GM21381 (cell line): ENCODE results near the gene TBCD.

ENCODE experiments used
- ATAC-seq: cut with Tn5 transposase; IDR thresholded peaks from one replicate; pipeline ENCODE4 v1.9.1; 2021; ENCODE audit warnings: mild to moderate bottlenecking, moderate library complexity; ENCODE audit not compliant: unreplicated experiment

The TBCD gene

DNA sequence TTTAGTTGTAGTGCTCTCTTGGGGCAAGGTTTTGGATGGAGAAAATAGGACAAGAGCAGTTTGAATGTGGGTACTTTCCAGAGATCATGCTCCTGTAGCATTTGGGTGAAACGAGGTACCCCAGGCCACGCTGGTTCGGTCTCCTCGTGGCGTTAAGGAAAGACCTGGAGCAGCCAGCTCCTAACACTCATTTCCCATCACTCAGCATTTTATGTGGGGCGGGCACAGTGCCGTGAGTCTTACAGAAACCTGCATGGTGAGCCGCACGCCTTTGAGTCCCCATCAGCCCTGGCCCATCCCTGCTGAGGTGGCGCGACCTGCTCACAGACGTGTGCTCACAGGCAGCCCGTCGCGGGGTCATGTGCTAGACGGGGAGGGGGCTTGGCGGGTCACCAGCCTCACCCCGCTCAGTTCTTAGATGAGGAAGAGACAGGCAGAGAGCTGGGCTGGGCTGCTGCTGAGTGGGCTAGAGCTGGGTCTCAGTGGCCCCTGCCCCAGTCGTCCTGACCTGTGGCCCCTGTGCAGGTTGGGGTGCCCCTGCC, 37.3 kb downstream of the TBCD start:
- no peak for ATAC-seq

DNA sequence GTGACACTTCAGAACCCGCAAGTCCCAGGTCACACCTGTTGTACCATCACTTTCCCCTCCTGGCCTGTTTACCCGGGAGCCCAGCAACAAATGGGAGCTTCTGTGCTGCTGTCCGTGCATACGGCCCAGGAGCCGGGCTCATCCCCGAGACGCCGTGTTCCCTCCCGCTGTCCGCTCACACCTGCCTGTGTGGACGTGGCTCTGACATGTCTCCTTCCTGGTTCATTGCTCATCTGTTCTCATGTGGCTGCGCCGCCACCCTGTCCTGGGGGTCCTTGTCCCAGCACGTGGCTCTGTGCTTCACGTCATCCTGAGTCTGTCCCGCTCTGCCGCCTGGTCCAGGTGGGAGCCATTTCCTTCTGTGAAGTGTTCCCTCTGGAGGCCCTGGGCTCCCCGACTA, 37.9 kb downstream of the TBCD start:
- no peak for ATAC-seq

DNA sequence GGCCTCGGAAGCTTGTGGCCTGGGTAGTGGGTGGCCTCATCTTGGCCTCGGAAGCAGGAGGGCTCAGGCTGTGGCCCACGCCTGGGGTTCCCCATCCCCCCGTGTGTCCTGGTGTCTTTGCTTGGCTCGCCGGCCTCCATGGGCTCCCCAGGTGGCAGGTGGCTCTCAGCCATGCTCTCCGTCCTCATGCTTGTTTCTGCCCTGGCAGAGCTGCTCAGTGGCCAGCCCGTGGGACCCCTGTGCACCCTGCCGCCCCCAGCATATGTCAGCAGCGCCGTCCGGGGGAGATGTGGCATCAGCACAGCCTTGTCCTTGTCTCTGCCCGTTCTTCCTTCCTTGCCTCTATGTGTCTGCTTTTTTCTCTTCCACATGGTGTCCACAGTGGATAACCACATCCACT, 38.5 kb downstream of the TBCD start:
- ATAC-seq, result no peak

DNA sequence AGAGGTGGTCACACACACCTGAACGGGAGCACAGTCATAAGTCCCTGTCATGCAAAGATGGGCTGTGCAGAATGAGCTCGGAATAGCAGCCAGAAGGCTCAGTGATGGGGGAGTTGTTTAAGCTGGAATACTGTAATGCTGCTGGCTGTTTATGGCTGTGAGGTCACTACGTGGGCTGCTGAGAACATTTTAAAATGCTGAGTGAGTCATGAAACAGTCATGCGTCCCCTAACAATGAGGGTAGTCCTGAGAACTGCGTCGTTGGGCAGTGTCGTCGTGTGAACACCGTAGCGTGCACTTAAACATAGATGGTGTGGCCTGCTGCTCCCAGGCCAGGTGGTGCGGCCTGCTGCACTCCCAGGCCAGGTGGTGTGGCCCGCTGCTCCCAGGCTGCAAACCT, 39.7 kb downstream of the TBCD start:
- ATAC-seq, result no peak

DNA sequence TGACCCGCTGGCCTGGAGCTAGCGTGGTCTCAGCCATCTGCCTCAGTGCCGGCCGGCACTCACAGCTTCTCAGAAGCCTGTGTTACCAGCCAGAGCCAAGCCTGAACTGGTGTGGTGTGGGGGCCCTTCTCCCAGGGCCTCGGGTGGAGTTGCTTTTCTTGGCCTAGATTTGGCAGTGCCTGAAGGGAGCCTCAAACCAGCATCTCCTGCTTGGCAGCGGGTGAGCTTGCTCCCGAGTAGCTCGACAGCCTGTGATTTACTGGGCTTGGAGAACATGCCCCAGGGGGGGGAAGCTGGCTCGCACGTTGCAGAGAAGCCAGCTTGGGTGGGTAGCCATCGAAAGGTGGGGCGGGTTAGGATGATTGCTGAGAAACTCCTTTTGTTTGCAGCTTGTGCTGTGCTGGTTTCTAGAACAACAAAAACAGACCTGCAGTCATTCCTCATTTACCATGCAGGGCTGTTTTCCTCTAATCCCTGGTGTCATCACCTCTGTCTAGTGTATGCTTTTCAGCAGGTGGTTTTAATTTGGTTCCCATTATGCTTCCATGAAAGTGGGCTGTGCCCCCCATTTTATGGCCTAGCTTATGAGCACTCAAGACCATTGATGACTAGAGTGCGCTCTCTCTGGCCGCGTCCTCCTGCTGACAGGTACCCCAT, 42.2 kb downstream of the TBCD start:
- no peak for ATAC-seq

DNA sequence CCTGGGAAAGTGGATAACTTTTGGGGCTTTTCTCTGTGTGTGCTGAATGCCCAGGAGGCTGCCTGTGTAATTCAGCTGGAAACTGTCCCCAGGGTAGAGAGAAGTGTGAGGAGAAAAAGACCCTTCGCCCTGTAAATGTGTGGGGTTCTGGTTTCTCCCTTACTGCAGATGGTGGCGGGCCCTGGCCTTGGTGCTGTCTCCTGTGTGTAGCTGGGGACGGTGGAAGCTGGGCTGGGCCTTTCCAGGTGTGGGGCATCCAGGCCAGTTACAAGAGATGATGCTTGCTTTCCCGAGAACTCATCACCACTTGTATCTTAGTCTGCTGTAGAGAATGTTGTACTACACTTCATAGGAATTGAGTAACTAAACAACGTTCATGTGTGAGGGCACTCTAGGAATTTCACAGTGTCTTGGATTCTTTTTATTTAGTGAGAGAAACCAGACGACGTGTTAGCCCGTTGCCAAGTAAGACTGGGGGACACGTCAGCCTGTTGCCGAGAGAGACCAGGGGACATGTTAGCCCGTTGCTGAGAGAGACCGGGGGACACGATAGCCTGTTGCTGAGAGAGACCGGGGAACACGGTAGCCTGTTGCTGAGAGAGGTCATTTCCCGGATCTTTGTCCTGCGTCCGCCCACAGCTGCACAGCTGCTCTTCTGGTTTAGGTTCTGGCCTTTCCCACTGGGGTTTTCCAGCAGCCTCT, 43.1 kb downstream of the TBCD start:
- no peak for ATAC-seq

DNA sequence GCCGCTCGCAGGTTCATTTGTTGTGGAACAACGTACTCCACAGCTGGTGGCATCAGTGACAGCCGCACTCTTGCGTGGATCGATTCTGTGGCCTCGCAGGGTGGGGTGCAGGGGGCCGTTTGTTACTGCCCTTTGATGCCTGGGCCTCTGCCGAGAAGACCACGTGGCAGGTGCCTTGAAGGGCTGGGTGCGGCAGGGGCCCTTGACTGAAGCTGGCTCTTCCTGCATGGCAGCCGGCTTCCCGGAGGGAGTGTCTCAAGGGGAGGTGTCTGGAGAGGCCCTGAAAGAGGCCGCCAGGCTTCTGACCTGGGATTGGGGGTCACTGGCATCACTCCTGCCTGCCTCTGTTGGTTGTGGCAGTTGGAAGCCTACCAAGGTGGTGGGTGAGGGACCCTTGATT, 43.8 kb downstream of the TBCD start:
- no peak for ATAC-seq

DNA sequence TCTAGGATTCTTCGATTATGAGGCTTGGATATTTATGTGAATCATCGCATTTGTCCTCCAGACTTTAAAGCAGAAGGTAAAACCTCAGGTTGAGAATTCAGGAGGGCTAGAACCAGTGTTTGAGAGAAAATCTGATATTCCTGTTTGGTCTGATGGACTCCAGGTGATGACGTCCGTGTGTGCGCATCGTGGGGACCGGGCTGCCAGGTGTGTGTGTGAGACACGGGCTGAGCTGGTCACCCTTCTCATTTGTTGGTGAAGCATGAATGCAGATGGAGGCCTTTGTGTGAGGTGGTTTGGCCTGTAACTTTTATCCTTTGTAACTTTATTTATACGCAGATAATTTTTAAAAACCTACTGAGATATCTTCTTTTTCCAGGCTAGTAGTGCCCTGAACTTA, 45.2 kb downstream of the TBCD start:
- no peak for ATAC-seq

DNA sequence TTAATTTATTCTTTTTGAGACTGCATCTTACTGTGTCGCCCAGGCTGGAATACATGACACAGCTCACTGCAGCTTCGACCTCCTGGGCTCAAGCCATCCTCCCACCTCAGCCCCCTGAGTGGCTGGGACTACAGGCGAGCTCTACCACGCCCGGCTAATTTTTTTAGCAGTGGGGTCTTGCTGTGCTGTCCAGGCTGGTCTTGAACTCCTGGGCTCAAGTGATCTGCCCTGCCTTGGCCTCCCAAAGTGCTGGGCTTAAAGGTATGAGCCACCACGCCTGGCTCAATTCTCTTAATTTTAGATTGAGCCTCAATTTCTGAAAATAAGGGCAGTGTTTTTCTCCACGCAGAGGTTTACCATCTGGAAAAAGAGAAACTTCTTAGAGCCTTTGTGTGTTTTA, 46.9 kb downstream of the TBCD start:
- ATAC-seq, result no peak

DNA sequence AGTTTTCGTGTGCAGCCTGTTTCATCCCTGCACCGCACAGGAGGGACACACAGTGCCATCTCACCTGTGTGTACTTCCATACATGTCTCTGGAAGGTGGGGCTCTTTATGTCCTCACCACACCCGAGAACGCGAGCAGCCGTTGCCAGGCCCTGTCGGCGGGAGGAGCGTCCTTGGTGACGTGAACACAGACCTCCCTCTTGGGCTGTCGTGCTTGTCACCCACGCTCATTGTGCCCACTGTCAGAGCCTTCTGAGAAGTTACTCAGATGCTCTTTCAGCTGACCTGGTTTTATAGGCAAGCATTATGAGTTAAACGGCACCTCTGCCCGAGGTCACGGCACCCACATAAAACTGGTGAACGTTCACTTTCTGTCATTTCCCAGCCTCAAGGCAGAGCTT, 47.7 kb downstream of the TBCD start:
- ATAC-seq, result no peak

DNA sequence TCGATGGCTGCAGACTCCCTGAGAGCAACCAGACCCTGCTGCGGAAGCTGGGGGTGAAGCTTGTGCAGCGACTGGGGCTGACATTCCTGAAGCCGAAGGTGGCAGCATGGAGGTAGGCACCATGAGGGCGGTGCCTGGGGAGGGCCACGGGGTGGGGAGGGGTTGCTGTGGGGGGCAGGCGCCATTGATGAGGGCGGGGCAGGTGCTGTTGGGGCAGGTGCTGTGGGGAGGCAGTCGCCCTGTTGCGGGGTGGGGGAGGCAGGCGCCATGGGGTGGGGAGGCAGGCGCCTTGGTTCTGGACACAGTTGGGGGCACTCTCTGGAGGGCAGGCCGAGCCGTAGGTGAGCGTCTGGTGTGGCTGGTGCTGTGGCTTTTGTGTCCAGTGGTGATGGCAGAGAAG, 49.0 kb downstream of the TBCD start:
- no peak for ATAC-seq

DNA sequence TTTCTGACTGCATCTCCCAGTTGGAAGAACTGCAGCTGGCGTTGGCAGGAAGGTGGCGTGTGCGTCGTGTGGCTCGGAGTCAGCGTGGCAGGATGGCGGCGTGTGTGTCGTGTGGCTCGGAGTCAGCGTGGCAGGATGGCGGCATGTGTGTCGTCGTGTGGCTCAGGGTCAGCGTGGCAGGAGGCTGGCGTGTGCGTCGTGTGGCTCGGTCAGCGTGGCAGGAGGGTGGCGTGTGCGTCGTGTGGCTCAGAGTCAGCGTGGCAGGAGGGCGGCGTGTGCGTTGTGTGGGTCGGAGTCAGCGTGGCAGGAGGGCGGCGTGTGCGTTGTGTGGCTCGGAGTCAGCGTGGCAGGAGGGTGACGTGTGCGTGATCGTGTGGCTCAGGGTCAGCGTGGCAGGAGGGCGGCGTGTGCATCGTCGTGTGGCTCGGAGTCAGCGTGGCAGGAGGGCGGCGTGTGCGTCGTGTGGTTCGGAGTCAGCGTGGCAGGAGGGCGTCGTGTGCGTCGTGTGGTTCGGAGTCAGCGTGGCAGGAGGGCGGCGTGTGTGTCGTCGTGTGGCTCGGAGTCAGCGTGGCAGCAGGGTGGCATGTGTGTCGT, 49.6 kb downstream of the TBCD start:
- no peak for ATAC-seq

DNA sequence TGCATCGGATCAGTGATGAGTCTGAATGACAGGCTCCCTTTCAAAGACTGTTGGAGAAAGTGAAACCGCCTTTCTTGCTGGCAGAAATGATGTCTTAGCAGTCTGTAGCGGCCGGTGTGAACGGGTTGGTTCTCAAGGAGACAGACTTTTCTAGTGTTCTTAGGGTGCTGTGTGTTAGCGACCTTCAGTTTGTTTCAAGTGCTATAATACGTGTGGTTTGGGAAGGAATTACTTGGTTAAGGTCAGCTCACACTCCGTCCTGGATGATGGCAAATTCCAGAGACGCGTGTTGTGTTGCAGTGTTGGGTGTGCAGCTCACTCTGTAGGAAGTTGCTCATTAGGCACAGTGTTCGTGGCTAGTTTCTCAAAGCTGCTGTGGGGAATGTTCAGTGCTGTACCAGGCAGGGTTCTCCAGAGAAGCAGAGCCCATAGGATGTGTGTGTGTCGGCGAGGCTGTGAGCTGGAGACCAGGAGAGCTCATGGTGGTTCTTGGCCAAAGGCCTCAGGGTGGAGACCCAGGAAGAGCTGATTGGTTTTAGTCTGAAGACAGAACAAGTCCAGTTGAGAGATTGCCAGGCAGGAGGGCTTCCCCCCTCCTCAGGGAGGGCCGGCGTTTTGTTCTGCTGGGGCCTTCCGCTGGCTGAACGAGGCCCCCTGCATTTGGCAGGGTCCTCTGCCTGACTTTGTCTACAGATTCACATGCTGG, 50.4 kb downstream of the TBCD start:
- no peak for ATAC-seq

DNA sequence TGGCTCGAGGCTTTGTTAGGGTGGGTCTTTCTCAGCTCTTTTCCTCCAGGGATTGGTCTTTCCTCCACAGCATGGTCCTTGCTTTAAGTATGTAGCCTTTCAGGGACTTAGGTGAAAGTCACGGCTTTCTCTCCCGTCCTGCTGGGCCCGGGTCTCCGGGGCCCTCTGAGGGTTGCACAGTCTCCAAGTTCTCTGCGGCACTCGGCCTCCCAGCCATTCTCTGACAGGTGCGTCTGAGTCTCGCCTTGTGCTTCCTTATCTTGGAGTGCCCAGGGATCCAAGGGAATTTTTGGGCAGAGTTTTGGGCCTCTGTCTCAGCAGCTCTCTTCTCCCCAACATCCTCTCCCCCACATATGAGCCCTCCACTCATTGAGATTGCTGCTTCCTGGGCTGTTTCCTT, 51.3 kb downstream of the TBCD start:
- ATAC-seq, result no peak

DNA sequence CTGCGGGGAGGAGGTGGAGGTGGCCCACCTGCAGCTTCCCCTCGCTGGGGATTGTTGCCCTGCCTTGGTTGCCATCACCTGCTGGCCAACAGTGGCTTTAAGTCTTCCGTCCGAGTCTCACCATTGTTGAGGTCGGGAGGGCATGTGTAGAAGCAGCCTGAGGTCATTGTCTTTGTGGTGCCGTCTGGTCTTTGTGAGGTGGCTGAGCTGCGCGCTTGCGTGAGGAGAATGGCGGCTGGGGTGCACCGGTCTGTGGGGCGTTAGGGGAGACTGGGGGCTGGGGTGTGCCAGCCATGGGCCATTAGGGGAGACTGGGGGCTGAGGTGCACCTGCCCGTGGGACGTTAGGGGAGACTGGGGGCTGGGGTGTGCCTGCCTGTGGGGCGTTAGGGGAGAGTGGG, 51.7 kb downstream of the TBCD start:
- ATAC-seq, result no peak

DNA sequence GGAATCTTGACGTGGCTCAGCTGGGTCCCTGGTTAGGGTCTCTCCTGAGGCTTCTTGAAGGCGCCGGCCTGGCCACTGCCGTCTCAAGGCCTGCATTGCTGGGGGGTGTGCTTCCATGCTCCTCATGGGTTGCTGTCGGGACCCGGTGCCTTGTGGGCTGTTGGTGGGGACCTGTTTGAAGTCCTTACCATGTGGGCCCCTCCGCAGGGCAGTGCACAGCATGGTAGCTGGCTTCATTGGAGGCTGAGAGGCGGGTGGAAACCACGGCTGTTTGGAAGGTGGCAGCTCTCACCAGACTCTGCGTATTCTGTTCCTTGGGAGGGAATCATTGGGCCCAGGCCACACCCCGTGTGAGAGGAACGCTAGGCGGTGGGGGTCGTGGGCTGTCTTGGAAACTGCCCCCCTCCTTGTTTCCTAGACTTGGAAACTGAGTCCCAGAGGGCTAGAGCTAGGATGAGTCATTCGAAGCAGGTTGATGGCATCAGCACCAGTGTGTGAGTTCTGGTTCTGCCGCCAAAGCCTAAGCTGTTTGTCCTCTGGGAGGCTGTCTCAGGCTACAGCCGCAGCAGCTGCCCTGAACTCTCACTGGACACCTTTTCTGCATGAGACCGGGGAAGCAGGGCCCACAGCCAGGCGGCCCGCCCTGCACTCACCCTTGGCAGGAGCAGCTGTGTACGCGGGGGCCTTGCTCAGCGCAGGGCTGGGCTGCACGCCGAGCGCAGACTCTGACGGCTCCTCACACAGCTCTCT, 52.8 kb downstream of the TBCD start:
- no peak for ATAC-seq

DNA sequence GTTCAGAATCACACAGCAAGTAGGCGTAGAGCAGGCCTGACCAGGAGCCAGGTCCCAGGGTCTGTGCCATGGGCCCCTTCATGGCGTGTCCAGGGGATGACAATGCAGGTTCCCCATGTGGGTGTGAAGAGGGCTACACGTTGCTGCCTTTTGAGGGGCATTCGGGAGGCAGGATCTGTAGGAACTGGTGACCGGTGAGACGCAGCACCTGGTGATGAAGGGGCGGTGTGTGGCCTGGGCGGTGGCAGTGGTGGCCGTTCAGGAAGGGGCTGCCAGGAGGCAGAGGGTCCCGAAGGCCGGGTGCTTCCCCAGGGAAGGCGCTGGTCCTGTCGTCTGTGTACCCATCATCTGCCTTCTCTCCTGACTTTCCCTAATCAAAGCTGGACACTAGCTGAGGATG, 53.4 kb downstream of the TBCD start:
- ATAC-seq, result no peak

DNA sequence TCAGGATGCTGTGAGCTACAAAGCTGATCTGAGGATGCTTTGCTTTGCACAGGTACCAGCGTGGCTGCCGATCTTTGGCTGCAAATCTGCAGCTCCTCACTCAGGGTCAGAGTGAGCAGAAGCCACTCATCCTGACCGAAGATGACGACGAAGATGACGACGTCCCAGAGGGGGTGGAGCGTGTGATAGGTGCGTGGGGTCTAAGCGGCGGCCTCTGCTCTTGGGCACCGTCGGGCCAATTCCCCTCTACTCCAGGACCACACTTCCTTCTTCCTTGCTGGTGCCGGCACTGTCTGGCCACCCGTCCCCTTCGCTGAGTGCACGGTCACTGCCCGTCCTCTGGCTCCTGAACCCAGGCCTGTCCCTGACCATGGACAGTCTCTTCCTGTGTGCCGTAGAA, 54.0 kb downstream of the TBCD start:
- ATAC-seq, result no peak

DNA sequence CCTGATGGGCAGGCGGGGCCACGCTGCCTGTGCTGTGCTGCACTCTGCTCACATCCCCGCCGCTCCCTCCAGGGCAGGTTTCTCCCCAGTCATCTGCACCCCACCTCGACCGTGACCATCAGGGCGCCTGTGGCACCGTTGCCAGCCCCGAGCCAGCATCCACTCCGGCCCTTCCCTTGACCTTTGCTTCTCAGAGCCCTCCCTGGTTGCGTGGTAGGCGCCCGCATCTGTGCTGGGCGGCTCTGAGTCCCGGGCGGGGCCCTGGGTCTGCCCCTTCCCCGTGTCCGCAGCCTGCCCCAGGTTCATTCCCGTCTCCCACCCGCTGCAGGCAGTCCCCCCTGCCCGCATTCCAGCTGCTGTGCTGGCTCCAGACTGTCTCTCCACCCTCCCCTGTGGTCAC, 54.8 kb downstream of the TBCD start:
- no peak for ATAC-seq

DNA sequence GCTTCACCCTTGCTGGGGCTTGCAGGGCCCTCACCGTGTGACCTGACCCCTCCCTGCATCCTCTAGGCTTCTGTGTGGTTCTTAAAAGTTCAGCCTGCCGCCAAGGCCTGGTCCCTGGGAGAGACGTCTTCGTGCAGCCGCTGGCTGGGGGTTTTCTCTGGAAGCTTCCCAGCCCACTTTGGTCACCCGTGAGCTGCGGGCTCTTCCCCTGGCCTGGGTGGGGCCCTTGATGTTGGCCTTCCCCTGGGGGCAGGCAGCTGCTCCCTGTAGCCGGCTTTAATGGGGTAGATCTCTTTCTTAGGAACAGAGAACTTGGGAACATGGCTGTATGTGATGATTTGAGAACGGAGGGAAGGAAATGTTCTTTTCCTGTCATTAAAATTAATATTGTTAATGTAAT, 55.2 kb downstream of the TBCD start:
- no peak for ATAC-seq

DNA sequence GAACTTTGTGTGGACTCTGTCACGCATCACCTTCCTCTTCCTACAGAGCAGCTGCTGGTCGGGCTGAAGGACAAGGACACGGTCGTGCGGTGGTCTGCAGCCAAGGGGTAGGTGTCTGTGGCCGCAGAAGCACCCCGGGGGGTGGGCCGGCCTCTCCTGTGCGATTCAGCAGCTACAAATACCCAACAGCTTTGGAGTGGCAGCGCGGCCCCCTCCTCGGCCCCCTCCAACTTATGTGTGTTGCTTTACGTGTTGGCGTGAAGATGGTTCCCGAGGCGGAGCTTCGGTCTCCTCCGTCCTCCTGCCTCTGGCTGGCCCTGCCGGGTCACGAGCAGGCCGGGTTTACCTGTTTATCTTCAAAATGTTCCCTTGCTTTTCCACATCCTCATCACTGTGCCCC, 55.7 kb downstream of the TBCD start:
- ATAC-seq, result no peak
